Stimulated activated memory B cell treated with anti-CD40 and anti-IgM and Interleukin-4, amounts not matched to agents 10 μg/mL and 1 μg/mL and 100 μg/mL, for 72 hours (primary cell): ENCODE results near the gene EPB41L4B.
"Not testable (repeated sequence)": the region's sequence is repeated elsewhere in the genome, so short reads cannot be mapped to it uniquely, and the experiment has no call there.

Experiments used
- ATAC-seq: fragments of 150-1000 bp; cut with Tn5 transposase; 2 replicates; pipeline ENCODE4 v1.10.0; 2021
- H3K27ac Mint-ChIP-seq: one replicate; pipeline ENCODE4 v1.8.0; 2022; ENCODE audit warnings: mild to moderate bottlenecking, mixed read lengths
- H3K27me3 Mint-ChIP-seq: one replicate; pipeline ENCODE4 v1.8.0; 2022; ENCODE audit warnings: mixed read lengths
- H3K36me3 Mint-ChIP-seq: one replicate; pipeline ENCODE4 v1.8.0; 2022; ENCODE audit warnings: mixed read lengths
- H3K4me1 Mint-ChIP-seq: one replicate; pipeline ENCODE4 v1.8.0; 2022; ENCODE audit warnings: mixed read lengths
- H3K4me3 Mint-ChIP-seq: one replicate; pipeline ENCODE4 v1.8.0; 2022; ENCODE audit warnings: mild to moderate bottlenecking, moderate library complexity, mixed read lengths
- H3K9me3 Mint-ChIP-seq: one replicate; pipeline ENCODE4 v1.8.0; 2022; ENCODE audit warnings: mixed read lengths

The EPB41L4B gene

GRCh38 chr9:109295221-109296130, 25.4 kb downstream of the EPB41L4B start:
- Mint-ChIP-seq H3K4me1 (no peaks in the 10 kb centered on the region), H3K27me3 (peaks cover 22% of the 10 kb centered on the region), H3K36me3 (no peaks in the 10 kb centered on the region), H3K27ac (no peak overlapping the region), H3K9me3 (peaks cover 3% of the 10 kb centered on the region), H3K4me3 (no peak overlapping the region)
- no peak for ATAC-seq

GRCh38 chr9:109290385-109290784, 30.5 kb downstream of the EPB41L4B start:
- Mint-ChIP-seq H3K36me3 (no peaks in the 10 kb centered on the region), H3K27me3 (no peaks in the 10 kb centered on the region), H3K4me3 (no peak overlapping the region), H3K9me3 (no peaks in the 10 kb centered on the region), H3K27ac (no peak overlapping the region), H3K4me1 (no peaks in the 10 kb centered on the region)
- no peak for ATAC-seq

- H3K27ac Mint-ChIP-seq: no peak overlapping the region
- no peak for ATAC-seq
- no peaks in the 10 kb centered on the region for H3K27me3 Mint-ChIP-seq
- no peaks in the 10 kb centered on the region for H3K4me1 Mint-ChIP-seq
- no peak overlapping the region for H3K4me3 Mint-ChIP-seq
- no peaks in the 10 kb centered on the region for H3K9me3 Mint-ChIP-seq
- no peaks in the 10 kb centered on the region for H3K36me3 Mint-ChIP-seq
Measured at GRCh38 chr9:109289931-109290330, 30.9 kb downstream of the EPB41L4B start.

- no peaks in the 10 kb centered on the region for H3K9me3 Mint-ChIP-seq
- ATAC-seq: no peak
- no peak overlapping the region for H3K4me3 Mint-ChIP-seq
- no peaks in the 10 kb centered on the region for H3K27me3 Mint-ChIP-seq
- H3K27ac Mint-ChIP-seq: no peak overlapping the region
- H3K36me3 Mint-ChIP-seq: no peaks in the 10 kb centered on the region
- H3K4me1 Mint-ChIP-seq: no peaks in the 10 kb centered on the region
Measured at GRCh38 chr9:109289186-109289585, 31.7 kb downstream of the EPB41L4B start.

- no peak overlapping the region for H3K27ac Mint-ChIP-seq
- H3K4me1 Mint-ChIP-seq: no peaks in the 10 kb centered on the region
- ATAC-seq: no peak
- no peaks in the 10 kb centered on the region for H3K36me3 Mint-ChIP-seq
- no peak overlapping the region for H3K4me3 Mint-ChIP-seq
- H3K27me3 Mint-ChIP-seq: no peaks in the 10 kb centered on the region
- H3K9me3 Mint-ChIP-seq: no peaks in the 10 kb centered on the region
Measured at GRCh38 chr9:109286981-109287380, 33.9 kb downstream of the EPB41L4B start.

- Mint-ChIP-seq H3K27ac (no peak overlapping the region), H3K4me1 (no peaks in the 10 kb centered on the region), H3K27me3 (no peaks in the 10 kb centered on the region), H3K36me3 (no peaks in the 10 kb centered on the region), H3K9me3 (no peaks in the 10 kb centered on the region), H3K4me3 (no peak overlapping the region)
- ATAC-seq: no peak
Measured at GRCh38 chr9:109286571-109286977, 34.3 kb downstream of the EPB41L4B start.

GRCh38 chr9:109283672-109284071, 37.2 kb downstream of the EPB41L4B start:
- not testable (repeated sequence) for ATAC-seq, H3K4me1 Mint-ChIP-seq, H3K27me3 Mint-ChIP-seq, H3K9me3 Mint-ChIP-seq, H3K4me3 Mint-ChIP-seq, H3K36me3 Mint-ChIP-seq, H3K27ac Mint-ChIP-seq

GRCh38 chr9:109283012-109283411, 37.8 kb downstream of the EPB41L4B start:
- H3K27me3 Mint-ChIP-seq: peaks cover 2% of the 10 kb centered on the region
- H3K36me3 Mint-ChIP-seq: no peaks in the 10 kb centered on the region
- no peaks in the 10 kb centered on the region for H3K9me3 Mint-ChIP-seq
- no peaks in the 10 kb centered on the region for H3K4me1 Mint-ChIP-seq
- no peak overlapping the region for H3K4me3 Mint-ChIP-seq
- no peak overlapping the region for H3K27ac Mint-ChIP-seq
- no peak for ATAC-seq

GRCh38 chr9:109282302-109282701, 38.6 kb downstream of the EPB41L4B start:
- Mint-ChIP-seq H3K4me3 (no peak overlapping the region), H3K4me1 (no peaks in the 10 kb centered on the region), H3K27me3 (peaks cover 9% of the 10 kb centered on the region), H3K9me3 (no peaks in the 10 kb centered on the region), H3K27ac (no peak overlapping the region), H3K36me3 (no peaks in the 10 kb centered on the region)
- ATAC-seq: no peak

GRCh38 chr9:109281518-109281917, 39.3 kb downstream of the EPB41L4B start:
- no peak for ATAC-seq
- no peaks in the 10 kb centered on the region for H3K36me3 Mint-ChIP-seq
- H3K27ac Mint-ChIP-seq: no peak overlapping the region
- H3K4me1 Mint-ChIP-seq: no peaks in the 10 kb centered on the region
- H3K27me3 Mint-ChIP-seq: peaks cover 17% of the 10 kb centered on the region
- no peaks in the 10 kb centered on the region for H3K9me3 Mint-ChIP-seq
- no peak overlapping the region for H3K4me3 Mint-ChIP-seq

- Mint-ChIP-seq H3K27ac (no peak overlapping the region), H3K4me1 (no peaks in the 10 kb centered on the region), H3K27me3 (peaks cover 41% of the 10 kb centered on the region), H3K4me3 (no peak overlapping the region), H3K9me3 (no peaks in the 10 kb centered on the region), H3K36me3 (no peaks in the 10 kb centered on the region)
- ATAC-seq: no peak
Measured at GRCh38 chr9:109278848-109279247, 42.0 kb downstream of the EPB41L4B start.

- H3K27me3 Mint-ChIP-seq: peaks cover 47% of the 10 kb centered on the region
- H3K4me3 Mint-ChIP-seq: no peak overlapping the region
- H3K4me1 Mint-ChIP-seq: no peaks in the 10 kb centered on the region
- no peak for ATAC-seq
- no peaks in the 10 kb centered on the region for H3K9me3 Mint-ChIP-seq
- H3K36me3 Mint-ChIP-seq: no peaks in the 10 kb centered on the region
- no peak overlapping the region for H3K27ac Mint-ChIP-seq
Measured at GRCh38 chr9:109278216-109278615, 42.6 kb downstream of the EPB41L4B start.

- no peaks in the 10 kb centered on the region for H3K36me3 Mint-ChIP-seq
- H3K27ac Mint-ChIP-seq: no peak overlapping the region
- H3K4me3 Mint-ChIP-seq: no peak overlapping the region
- H3K9me3 Mint-ChIP-seq: no peaks in the 10 kb centered on the region
- H3K27me3 Mint-ChIP-seq: peaks cover 47% of the 10 kb centered on the region
- ATAC-seq: no peak
- no peaks in the 10 kb centered on the region for H3K4me1 Mint-ChIP-seq
Measured at GRCh38 chr9:109277451-109277850, 43.4 kb downstream of the EPB41L4B start.

- Mint-ChIP-seq H3K9me3 (no peaks in the 10 kb centered on the region), H3K27me3 (peaks cover 47% of the 10 kb centered on the region), H3K4me1 (no peaks in the 10 kb centered on the region), H3K27ac (no peak overlapping the region), H3K4me3 (no peak overlapping the region), H3K36me3 (no peaks in the 10 kb centered on the region)
- no peak for ATAC-seq
Measured at GRCh38 chr9:109276469-109277440, 44.1 kb downstream of the EPB41L4B start.

- Mint-ChIP-seq H3K27ac (no peak overlapping the region), H3K9me3 (no peaks in the 10 kb centered on the region), H3K36me3 (no peaks in the 10 kb centered on the region), H3K4me1 (no peaks in the 10 kb centered on the region), H3K27me3 (peaks cover 47% of the 10 kb centered on the region), H3K4me3 (no peak overlapping the region)
- ATAC-seq: no peak
Measured at GRCh38 chr9:109274884-109275730, 45.8 kb downstream of the EPB41L4B start.
